Skin epidermis (tissue), 12 donors: ENCODE results near the gene CNTNAP2.

Source experiments
- H3K27ac ChIP-seq, 21 experiments: fragments of 200-600 bp; sonication (generic) in 11 of 21; one replicate each; pipeline ENCODE4 v1.5.0; 2020; ENCODE audit warnings: mild to moderate bottlenecking in 3 of 21, inconsistent platforms in 2 of 21, moderate library complexity in 2 of 21
- H3K4me3 ChIP-seq, 7 experiments: fragments of 200-600 bp; sonication (generic) in 2 of 7; one replicate each; pipeline ENCODE4 v1.5.0; 2020; ENCODE audit warnings: inconsistent platforms in 2 of 7, mild to moderate bottlenecking in 2 of 7, moderate library complexity in 1 of 7

Gene CNTNAP2

DNA sequence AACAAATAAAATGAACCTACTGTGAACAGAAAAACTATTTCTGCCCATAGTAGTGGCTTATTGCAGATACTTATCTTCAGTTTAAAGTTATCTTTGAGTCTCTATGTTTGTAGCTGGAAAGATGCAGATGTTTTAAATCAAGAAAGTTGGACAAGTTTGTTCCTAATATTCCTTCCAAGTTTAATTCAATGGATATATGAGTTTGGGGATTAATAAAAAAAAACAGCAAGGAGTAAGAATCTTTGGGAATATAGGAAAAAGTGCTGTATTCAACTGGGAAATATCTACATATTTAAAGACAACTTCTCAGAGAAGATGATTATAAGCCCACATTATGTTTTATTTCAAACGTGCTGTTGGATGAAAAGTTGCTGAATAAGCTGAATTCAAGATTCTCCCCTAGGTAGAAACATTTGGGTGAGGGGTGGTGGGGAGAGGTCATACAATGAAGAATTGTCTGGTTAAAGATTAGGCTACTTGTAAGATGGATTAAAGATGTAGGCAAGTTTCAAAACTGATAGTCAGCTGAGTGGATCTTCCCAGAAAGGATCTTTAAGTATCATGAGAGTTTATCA, 1135.2 kb downstream of the CNTNAP2 start:
- H3K4me3 ChIP-seq: no peak overlapping the region
- H3K27ac ChIP-seq: no peak overlapping the region

DNA sequence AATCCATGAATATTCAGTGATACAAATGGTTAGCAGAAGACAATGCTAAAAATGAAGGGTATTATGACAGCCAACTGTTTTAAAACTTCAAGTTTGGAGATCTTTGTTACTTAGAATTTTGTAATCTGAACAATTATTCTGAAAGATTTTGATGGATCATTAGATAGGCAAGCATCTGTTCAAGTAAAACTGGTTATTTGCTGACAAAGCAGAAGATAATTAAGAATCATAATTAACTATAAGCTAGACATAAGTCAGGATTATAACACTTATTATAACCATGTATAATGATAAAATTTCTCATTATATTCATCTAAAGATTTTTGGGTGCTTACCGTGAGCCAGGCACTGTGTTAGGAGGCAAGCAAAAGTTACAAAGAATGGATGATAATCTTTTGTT, 1145.1 kb downstream of the CNTNAP2 start:
- no peak overlapping the region for H3K27ac ChIP-seq
- H3K4me3 ChIP-seq: no peak overlapping the region

DNA sequence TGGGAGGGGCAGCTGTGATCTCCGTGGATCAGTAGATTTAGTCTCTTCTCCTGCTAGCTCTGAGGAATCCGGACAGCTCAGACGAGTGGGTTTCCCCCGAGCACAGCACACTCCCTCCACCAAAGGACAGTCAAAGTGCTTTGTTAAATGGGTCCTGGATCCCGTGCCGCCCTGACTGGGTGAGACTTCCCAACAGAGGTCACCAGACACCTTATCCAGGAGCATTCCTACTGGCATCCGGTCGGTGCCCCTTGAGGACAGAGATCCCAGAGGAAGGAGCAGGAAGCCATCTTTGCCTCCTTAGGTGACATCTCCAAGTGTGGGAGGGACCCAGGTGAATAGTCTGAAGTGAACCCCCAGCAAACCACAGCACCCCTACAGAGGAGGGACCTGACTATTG, 1148.9 kb downstream of the CNTNAP2 start:
- Histone ChIP-seq H3K27ac (no peak overlapping the region), H3K4me3 (no peak overlapping the region)

DNA sequence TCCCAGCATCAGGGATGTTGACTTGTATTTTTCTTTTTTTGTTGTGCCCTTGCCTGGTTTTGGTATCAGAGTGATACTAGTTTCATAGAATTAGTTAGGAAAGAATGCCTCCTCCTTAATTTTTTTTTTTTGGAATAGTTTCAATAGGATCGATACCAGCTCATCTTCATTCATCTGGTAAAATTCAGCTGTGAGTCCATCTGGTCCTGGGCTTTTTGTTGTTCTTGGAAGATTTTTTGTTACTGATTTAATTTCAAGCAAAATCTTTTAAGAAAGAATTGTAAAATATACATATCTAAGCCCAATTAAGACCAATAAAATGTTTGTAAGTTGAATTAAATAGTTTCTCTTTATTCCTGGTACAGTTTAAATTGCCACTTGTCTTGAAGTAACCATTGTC, 1159.5 kb downstream of the CNTNAP2 start:
- H3K27ac ChIP-seq: no peak overlapping the region
- H3K4me3 ChIP-seq: no peak overlapping the region

DNA sequence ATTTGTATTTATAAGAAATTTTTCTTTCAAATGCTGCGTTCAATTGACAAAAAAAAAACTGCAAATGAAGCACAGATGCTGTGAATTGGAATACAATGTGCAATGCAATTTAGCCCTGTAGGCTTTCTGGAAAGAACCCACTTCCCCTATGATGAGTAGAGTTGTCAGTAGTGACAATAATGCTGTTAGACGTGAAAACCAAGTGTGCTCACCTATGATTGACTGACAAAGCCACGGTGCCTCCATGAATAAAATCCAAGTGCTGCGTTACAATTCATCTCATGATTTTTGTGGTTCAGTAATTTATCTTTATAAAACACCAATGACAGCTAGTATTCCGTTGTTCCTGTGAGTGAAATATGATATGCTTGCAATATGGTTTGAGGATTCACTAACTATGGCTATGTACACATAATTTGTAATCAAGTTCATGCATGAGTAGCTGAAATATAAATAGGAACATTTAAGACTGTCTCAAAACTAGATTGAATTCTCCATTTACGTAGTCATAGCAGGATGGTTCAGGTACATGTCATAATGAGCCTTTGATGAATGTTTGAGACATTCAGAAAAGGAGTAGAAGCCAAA, 1160.3 kb downstream of the CNTNAP2 start:
- Histone ChIP-seq H3K27ac (no peak overlapping the region), H3K4me3 (no peak overlapping the region)

DNA sequence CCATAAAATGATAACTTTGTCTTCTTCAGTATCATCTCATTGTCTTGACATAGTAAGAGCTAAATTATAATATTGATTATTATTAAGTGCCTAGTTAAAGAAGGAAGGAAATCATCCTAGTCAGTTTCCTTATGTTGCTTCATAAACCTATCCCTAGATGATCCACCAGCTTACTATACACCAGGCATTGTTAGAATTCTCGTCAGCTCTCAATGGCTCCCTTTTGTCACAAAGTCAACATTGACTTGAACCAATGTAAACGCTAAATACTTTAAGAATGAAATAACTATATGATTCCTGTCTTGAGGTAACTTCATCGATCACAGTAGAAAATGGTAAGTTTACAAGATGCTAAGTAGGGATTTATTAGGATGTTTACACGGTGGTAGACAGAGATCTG, 1162.9 kb downstream of the CNTNAP2 start:
- Histone ChIP-seq H3K27ac (no peak overlapping the region), H3K4me3 (no peak overlapping the region)

DNA sequence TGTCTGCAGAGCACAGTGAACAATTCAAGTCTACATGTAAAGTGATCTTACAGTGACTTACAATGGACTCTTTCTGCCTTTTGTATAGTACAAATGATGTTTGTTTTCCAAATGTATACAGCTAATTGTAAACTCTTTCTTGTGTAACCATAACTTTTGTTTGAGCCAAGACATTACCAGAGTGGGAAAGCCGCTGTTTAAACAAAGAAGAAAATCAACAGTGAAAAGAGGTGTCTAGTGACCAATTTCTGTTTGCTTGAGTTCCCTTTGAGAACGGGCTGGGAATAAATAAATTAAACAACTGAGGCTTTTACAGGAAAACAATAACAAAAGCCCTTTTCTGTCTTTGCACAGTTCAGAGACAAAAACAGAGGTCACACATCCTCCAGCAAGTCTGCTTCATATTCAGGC, 1163.4 kb downstream of the CNTNAP2 start:
- no peak overlapping the region for H3K27ac ChIP-seq
- no peak overlapping the region for H3K4me3 ChIP-seq

DNA sequence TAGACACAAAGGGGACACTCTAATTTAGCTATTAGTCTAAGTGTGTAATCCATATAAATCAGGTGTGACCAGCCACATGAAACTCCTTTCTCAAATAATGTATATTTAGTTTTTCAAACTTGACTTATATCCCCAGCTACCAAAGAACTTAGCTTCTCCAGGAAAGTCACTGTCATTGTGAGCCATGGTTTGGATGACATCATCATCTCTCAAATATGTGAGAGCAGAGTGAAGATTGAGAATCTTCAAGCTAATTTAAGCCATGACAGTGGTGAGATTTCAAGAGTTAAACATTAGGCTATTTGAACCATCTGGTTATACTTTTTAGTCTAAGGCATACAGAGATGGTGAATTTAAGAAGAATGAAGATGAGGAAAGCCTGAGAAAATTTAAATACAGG, 1165.6 kb downstream of the CNTNAP2 start:
- H3K27ac ChIP-seq: no peak overlapping the region
- no peak overlapping the region for H3K4me3 ChIP-seq

DNA sequence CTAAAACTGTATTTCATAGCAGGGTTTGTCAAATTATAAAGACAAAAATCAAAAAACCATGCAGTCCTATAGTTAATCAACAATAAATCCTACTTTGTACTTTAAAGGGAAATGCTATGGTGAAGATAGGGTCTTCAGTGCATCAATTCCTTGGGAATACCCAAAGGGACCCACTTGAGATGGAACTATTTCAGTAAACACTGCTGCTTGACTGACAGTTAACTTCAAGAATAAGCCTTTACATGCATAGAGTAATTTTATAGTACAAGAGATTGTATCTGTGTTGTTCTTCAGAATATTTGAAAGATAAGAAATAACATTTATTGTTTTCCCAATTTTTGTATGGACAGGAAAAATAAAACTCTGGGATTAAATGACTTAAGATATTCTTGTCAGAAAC, 1179.6 kb downstream of the CNTNAP2 start:
- Histone ChIP-seq H3K4me3 (no peak overlapping the region), H3K27ac (no peak overlapping the region)

DNA sequence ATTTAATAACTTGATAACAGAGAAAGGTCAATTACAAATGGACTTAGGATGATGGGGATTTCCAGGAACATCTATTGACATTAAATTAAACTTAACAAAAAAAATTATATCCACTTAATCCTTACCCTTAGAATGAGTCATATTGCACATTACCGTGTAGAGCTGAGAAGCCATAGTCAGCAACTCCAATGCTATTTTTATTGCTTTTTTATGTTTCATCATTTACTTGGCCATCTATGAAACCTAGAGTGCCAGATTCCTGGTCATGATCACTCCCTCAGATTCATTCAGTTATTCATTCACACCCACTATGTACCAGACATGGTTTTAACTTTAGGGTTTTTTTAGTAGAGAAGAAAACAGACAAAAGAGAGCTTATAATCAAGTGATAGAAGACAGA, 1180.4 kb downstream of the CNTNAP2 start:
- H3K27ac ChIP-seq: no peak overlapping the region
- H3K4me3 ChIP-seq: no peak overlapping the region

DNA sequence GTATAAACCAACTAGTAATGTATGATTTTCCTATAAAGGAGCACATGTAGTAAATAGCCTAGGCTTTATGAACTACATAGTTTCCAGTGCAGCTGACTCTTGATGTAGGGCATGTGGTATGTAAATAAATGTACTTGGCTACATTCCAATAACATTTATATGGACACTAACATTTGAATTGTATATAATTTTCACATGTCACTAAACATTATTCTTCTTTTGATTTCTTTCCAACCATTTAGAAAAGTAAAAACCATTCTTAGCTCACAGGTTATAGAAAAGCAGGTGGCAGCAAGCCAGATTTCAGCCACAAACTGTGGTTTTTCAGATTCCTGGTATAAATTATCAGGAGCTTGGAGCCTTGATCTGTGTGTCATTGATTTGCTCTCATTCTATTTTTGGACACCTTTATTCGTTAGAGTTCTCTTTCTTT, 1182.0 kb downstream of the CNTNAP2 start:
- Histone ChIP-seq H3K27ac (no peak overlapping the region), H3K4me3 (no peak overlapping the region)

DNA sequence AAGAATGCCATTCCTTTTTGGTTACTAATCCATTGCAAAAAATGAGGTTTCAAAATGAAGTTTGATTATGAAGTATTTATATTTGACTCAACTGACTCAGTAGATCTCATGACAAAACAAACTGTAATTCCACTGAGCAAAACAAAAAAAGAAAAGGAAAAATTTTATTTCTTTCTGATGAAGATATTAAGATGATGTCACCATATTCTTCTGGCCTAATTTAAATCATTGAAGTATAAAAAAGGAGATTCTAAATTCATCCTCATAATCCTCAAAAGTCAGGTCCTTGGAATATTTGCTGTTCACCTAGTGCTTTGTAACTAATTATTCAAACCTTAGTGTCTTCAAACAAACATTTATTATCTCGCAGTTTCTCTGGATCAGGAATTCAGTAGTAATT, 1183.7 kb downstream of the CNTNAP2 start:
- Histone ChIP-seq H3K27ac (no peak overlapping the region), H3K4me3 (no peak overlapping the region)

DNA sequence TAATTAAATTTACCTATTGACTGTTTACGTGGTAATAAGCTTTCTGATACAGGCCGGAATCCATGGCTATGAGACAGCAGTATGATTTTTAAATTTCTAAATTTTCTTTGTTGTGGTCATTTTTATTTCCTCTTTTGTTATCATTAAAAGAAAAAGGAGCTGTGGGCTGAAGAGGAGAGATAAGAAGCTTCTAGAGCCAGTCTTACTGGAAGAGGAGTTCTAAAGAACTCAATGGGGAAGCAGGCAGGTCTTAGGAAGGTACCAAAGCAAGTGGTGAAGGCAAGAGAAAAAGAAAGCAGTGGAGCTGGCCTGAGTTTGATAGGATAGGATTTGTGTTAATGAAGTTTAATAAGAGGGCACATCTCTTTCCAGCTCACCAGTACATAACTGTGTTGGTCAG, 1187.8 kb downstream of the CNTNAP2 start:
- Histone ChIP-seq H3K27ac (no peak overlapping the region), H3K4me3 (no peak overlapping the region)

DNA sequence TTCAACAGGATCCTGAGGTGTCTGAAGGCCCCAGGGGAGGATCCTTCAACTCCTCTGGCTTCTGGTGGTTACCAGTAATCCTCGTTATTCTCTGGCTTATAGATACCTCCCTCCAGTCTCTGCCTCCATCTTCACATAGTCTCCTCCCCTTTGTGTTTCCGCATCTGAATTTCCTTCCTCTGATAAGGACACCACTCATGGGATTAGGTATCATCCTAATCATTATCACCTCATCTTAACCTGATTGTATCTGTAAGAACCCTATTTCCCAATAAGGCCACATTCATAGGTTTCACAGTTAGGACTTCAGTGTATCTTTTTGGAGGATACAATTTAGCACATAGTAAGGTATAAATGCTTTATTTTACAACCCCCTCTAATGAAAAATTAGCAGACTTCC, 1189.2 kb downstream of the CNTNAP2 start:
- Histone ChIP-seq H3K4me3 (no peak overlapping the region), H3K27ac (no peak overlapping the region)

DNA sequence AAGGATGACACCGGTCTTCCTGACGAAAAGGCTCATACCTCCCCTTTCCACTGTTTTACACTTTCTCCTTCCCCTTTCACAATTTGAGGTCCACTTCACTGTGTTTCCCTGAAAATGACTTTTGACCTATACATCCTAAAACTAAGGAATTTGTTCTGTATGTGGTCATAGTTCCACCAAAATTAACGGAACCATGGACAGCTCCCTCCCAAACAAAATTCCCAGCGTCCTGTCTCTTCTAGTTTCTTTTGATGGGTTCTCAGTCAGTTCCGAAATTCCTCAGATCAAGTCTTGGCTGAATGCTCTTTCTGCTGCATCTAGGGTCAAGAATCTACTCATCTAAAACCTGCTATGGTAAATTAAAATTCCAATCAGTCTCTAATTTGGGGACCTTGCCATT, 1191.9 kb downstream of the CNTNAP2 start:
- Histone ChIP-seq H3K27ac (no peak overlapping the region), H3K4me3 (no peak overlapping the region)

DNA sequence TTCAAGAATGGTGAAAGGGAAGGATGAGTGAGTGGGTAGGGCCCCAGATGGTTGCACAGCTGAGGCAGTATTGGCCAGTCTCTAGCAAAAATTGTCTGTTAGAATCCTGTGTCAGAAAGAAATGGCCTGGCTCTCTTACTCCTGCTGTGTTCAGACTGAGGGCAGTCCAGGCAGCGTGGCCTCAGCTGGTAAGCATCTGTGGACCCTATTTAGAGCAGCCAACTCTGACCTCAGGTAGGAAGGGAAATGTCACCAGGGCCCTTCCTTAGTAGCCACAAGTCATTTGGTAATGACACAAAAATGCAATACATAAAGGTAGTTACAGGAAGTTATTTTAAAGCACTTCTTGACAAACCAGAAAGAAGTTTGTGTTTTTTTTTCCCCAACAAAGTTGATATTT, 1194.7 kb downstream of the CNTNAP2 start:
- no peak overlapping the region for H3K4me3 ChIP-seq
- no peak overlapping the region for H3K27ac ChIP-seq

DNA sequence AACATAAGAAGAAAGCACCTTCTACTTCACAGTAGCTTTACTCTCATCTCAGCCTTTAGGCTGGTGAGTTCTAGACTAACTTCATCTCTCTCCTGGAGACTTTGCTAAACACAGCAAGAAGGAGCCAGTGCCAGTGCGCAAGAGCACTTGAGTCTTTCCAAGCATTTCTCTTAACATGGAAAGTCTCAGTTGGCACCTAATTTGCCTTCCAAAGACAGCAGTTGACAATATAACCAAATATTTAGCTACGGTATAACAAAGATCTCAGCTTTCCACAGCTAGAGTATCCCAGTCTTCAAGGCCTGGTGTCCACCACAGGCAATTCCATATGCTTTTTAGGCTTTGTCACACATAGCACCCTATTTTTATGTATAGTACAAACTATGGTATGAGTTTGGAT, 1204.9 kb downstream of the CNTNAP2 start:
- no peak overlapping the region for H3K4me3 ChIP-seq
- H3K27ac ChIP-seq: no peak overlapping the region

DNA sequence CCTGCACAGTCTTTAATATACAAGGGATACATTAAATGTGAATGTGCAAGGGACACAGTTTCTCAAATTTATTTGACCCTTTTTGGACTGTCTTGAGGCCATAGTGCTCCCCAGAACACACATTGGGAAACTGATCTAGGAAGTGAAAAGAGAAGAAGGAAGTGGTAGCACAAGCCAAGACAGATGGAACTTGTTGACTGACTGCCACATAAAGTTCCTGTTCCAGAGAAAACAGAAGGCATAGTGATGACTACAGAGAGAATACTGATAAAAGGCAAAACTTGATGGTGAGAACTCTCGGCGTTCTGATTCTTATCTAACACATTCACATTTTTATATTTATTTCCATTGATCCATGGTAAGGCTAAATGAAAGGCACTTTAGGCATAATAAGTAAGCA, 1216.4 kb downstream of the CNTNAP2 start:
- Histone ChIP-seq H3K27ac (no peak overlapping the region), H3K4me3 (no peak overlapping the region)

DNA sequence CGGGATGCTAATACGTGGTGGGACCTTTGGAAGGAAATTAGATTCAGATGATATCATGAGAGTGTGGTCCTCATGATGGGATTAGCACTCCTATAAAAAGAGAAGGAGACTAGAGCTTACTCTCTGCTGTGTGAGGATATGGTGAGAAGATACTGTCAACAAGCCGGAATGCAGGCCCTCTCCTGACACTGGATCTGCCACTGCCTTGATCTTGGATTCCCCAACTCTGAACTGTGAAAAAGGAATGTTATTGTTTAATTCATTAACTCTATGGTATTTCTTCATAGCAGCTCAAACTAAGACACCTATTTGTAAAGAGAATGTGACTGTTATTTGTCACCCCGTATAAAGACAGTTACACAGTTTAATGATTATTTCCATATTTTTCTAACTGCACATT, 1246.5 kb downstream of the CNTNAP2 start:
- no peak overlapping the region for H3K4me3 ChIP-seq

DNA sequence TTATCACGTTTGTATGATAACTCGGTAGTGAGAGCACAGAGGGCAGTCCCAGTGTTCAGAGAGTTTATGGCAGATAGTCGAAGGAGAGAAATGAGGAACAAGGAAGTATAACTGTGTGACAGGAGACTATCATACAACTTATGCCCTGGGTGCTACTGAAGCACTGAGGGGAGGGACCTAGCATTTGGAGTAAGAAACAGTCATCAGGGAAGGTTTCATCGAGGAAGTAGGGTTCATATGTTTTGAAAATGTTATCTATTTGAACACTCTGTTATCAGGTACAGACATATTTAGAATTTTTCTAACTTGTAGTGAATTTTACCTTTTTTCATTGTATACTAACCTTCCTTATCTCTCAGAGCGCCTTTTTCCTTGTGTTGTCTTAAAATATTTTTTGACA, 1259.6 kb downstream of the CNTNAP2 start:
- no peak overlapping the region for H3K27ac ChIP-seq

More for the DNA sequence above, 1246.5 kb downstream of the CNTNAP2 start:
- no peak overlapping the region for H3K27ac ChIP-seq

DNA sequence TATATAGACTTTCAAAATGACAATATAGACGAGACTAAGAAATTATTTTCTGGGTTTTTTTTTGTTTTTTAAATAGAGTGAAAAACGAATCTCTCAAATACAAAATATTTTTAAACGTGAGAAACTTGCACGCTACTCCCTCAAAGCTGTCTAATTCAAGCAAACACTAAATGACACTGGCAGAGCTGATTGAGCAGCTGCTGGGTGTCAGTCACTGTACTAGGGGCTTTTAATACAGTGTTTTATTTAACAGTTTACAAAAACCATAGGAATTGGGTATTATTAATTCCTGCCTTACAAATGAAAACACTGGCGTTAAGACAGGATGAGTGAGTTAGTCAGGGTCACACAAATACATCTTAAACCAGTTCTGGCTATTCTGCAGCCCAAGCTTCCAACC, 1264.3 kb downstream of the CNTNAP2 start:
- no peak overlapping the region for H3K27ac ChIP-seq
- H3K4me3 ChIP-seq: no peak overlapping the region

More for the DNA sequence above, 1259.6 kb downstream of the CNTNAP2 start:
- H3K4me3 ChIP-seq: no peak overlapping the region

DNA sequence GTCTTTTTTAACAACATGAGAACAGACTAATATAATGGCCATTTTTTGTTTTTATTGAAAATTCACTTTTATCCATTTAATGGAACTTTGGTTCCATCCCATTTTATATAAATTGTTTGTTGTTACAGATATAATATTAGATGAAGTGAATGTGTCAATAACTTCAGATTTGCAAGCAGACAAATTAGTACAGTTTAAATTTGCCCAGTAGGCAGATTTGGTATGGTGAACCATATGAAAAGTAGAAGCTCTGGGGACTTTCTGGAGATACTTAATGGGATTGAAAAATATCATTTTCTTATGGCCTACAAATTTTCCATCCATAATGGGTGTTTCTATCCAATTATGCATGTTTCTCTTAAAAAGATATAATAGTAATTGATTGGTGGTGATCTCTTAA, 1277.7 kb downstream of the CNTNAP2 start:
- no peak overlapping the region for H3K27ac ChIP-seq

More for the DNA sequence above, 1277.7 kb downstream of the CNTNAP2 start:
- H3K4me3 ChIP-seq: no peak overlapping the region
